CD8-positive, alpha-beta memory T cell (primary cell): ENCODE data around the gene HMCN1. TPM values are rescaled to one million over a fixed set of nuclear protein-coding genes. Genes with fewer than 3 reads are reported as not detected.

ENCODE experiments used
- CTCF ChIA-PET: fragments of 350-600 bp; sonication (Branson Sonifier 250); formaldehyde crosslinking; loops from one replicate; lab custom pipeline; 2021; ENCODE audit warnings: antibody characterized with exemption; lab: Charles Lee
- POLR2A ChIA-PET: fragments of 350-600 bp; sonication (Branson Sonifier 250); formaldehyde crosslinking; loops from one replicate; lab custom pipeline; 2021; ENCODE audit warnings: antibody characterized with exemption; lab: Charles Lee
- DNase-seq, 5 donors: peaks; one replicate each; pipeline versions ENCODE4 v3.0.0 to v3.0.0-alpha.2; 2020 to 2022; ENCODE audit warnings: mixed read lengths in 1 of 5
- H3K27ac ChIP-seq: one replicate; pipeline ENCODE4 v1.7.0; 2013; ENCODE audit warnings: low read depth, mild to moderate bottlenecking, low read length, moderate library complexity
- H3K27me3 ChIP-seq: 2 replicates; pipeline ENCODE4 v1.7.0; 2013; ENCODE audit warnings: low read length, mild to moderate bottlenecking; ENCODE audit not compliant: insufficient read depth, poor library complexity, severe bottlenecking
- H3K36me3 ChIP-seq: 2 replicates; pipeline ENCODE4 v1.7.0; 2013; ENCODE audit warnings: mild to moderate bottlenecking, low read length, moderate library complexity; ENCODE audit not compliant: insufficient read depth
- H3K4me1 ChIP-seq: 2 replicates; pipeline ENCODE4 v1.7.0; 2013; ENCODE audit warnings: mild to moderate bottlenecking, low read length, moderate library complexity; ENCODE audit not compliant: insufficient read depth
- H3K4me3 ChIP-seq: 2 replicates; pipeline ENCODE4 v1.7.0; 2013; ENCODE audit warnings: mild to moderate bottlenecking, low read length
- H3K9me3 ChIP-seq: 2 replicates; pipeline ENCODE4 v1.7.0; 2013; ENCODE audit warnings: mild to moderate bottlenecking, low read length
- H3K27ac Mint-ChIP-seq, 8 donors: one replicate each; pipeline ENCODE4 v1.8.0; 2020 to 2021; ENCODE audit warnings: mixed read lengths in 8 of 8, mild to moderate bottlenecking in 6 of 8, inconsistent platforms in 3 of 8, moderate library complexity in 3 of 8
- H3K27me3 Mint-ChIP-seq, 2 donors: one replicate each; pipeline ENCODE4 v1.8.0; 2020 to 2021; ENCODE audit warnings: mixed read lengths in 2 of 2, mild to moderate bottlenecking in 1 of 2, moderate library complexity in 1 of 2
- H3K36me3 Mint-ChIP-seq, 3 donors: one replicate each; pipeline ENCODE4 v1.8.0; 2020 to 2021; ENCODE audit warnings: mixed read lengths in 3 of 3, inconsistent platforms in 1 of 3, mild to moderate bottlenecking in 1 of 3
- H3K4me1 Mint-ChIP-seq, 3 donors: one replicate each; pipeline ENCODE4 v1.8.0; 2020 to 2021; ENCODE audit warnings: mixed read lengths in 3 of 3, inconsistent platforms in 1 of 3, mild to moderate bottlenecking in 1 of 3
- H3K4me3 Mint-ChIP-seq, 7 donors: one replicate each; pipeline ENCODE4 v1.8.0; 2020 to 2021; ENCODE audit warnings: mixed read lengths in 7 of 7, mild to moderate bottlenecking in 6 of 7, moderate library complexity in 4 of 7, inconsistent platforms in 2 of 7
- H3K9me3 Mint-ChIP-seq, 5 donors: one replicate each; pipeline ENCODE4 v1.8.0; 2020 to 2022; ENCODE audit warnings: mixed read lengths in 5 of 5, mild to moderate bottlenecking in 3 of 5, moderate library complexity in 2 of 5, inconsistent platforms in 1 of 5
- polyA plus RNA-seq: library from polyadenylated mRNA; unstranded; fragments of 300-500 nt; fragmentation: Illumina TruSeq; gene quantifications from one replicate; pipeline ENCODE4 v1.2.3, GENCODE V29; 2021
- total RNA-seq, 2 experiments: library from RNA; stranded (reverse); gene quantifications; one replicate each; pipeline ENCODE4 v1.2.3, GENCODE V29; 2021

The HMCN1 gene
- total and polyA plus RNA-seq, 3 experiments from 2014 or later: 0.02 to 0.04 TPM; not detected in 1

- Mint-ChIP-seq H3K36me3 (no peaks in the 10 kb centered on the region), H3K4me3 (no peak overlapping the region), H3K9me3 (no peaks in the 10 kb centered on the region), H3K4me1 (no peaks in the 10 kb centered on the region), H3K27ac (no peak overlapping the region), H3K27me3 (no peaks in the 10 kb centered on the region)
- Histone ChIP-seq H3K9me3 (no peaks in the 10 kb centered on the region), H3K4me1 (no peaks in the 10 kb centered on the region), H3K27ac (no peak overlapping the region), H3K27me3 (no peaks in the 10 kb centered on the region), H3K4me3 (no peak overlapping the region), H3K36me3 (no peaks in the 10 kb centered on the region)
- POLR2A ChIA-PET: no interaction called here
- CTCF ChIA-PET: no interaction called here
- DNase-seq: no peak
These were observed 275.0 kb downstream of the HMCN1 start for GRCh38 chr1:186009039-186009737.

GRCh38 chr1:186014370-186015037, 280.3 kb downstream of the HMCN1 start:
- Mint-ChIP-seq H3K27ac (no peak overlapping the region), H3K27me3 (no peaks in the 10 kb centered on the region), H3K9me3 (no peaks in the 10 kb centered on the region), H3K4me3 (no peak overlapping the region), H3K36me3 (no peaks in the 10 kb centered on the region), H3K4me1 (no peaks in the 10 kb centered on the region)
- Histone ChIP-seq H3K4me3 (no peak overlapping the region), H3K27ac (no peak overlapping the region), H3K36me3 (no peaks in the 10 kb centered on the region), H3K27me3 (no peaks in the 10 kb centered on the region), H3K9me3 (no peaks in the 10 kb centered on the region), H3K4me1 (no peaks in the 10 kb centered on the region)
- ChIA-PET CTCF (no interaction called here), POLR2A (no interaction called here)
- DNase-seq: no peak

GRCh38 chr1:186016856-186017255, 282.7 kb downstream of the HMCN1 start:
- POLR2A ChIA-PET: no interaction called here
- no peak overlapping the region for H3K27ac ChIP-seq
- CTCF ChIA-PET: no interaction called here

GRCh38 chr1:186022184-186022583, 288.0 kb downstream of the HMCN1 start:
- no peaks in the 10 kb centered on the region for H3K36me3 ChIP-seq
- H3K27ac ChIP-seq: no peak overlapping the region
- H3K9me3 Mint-ChIP-seq: no peaks in the 10 kb centered on the region
- H3K27me3 ChIP-seq: no peaks in the 10 kb centered on the region
- H3K4me3 ChIP-seq: no peak overlapping the region
- ChIA-PET POLR2A (no interaction called here), CTCF (no interaction called here)
- H3K36me3 Mint-ChIP-seq: no peaks in the 10 kb centered on the region
- H3K9me3 ChIP-seq: no peaks in the 10 kb centered on the region
- H3K4me3 Mint-ChIP-seq: no peak overlapping the region
- H3K4me1 Mint-ChIP-seq: no peaks in the 10 kb centered on the region
- H3K27me3 Mint-ChIP-seq: no peaks in the 10 kb centered on the region
- DNase-seq: no peak
- H3K27ac Mint-ChIP-seq: no peak overlapping the region
- no peaks in the 10 kb centered on the region for H3K4me1 ChIP-seq

More at GRCh38 chr1:186016856-186017255, 282.7 kb downstream of the HMCN1 start:
- H3K36me3 Mint-ChIP-seq: no peaks in the 10 kb centered on the region
- H3K4me1 Mint-ChIP-seq: no peaks in the 10 kb centered on the region
- no peaks in the 10 kb centered on the region for H3K27me3 Mint-ChIP-seq
- no peaks in the 10 kb centered on the region for H3K36me3 ChIP-seq
- DNase-seq: no peak
- H3K27ac Mint-ChIP-seq: no peak overlapping the region
- H3K9me3 Mint-ChIP-seq: no peaks in the 10 kb centered on the region
- H3K9me3 ChIP-seq: no peaks in the 10 kb centered on the region
- H3K27me3 ChIP-seq: no peaks in the 10 kb centered on the region
- H3K4me3 ChIP-seq: no peak overlapping the region
- H3K4me3 Mint-ChIP-seq: no peak overlapping the region
- no peaks in the 10 kb centered on the region for H3K4me1 ChIP-seq

- Mint-ChIP-seq H3K4me1 (no peaks in the 10 kb centered on the region), H3K27me3 (no peaks in the 10 kb centered on the region), H3K4me3 (no peak overlapping the region), H3K27ac (no peak overlapping the region), H3K36me3 (no peaks in the 10 kb centered on the region), H3K9me3 (peaks cover 0 to 22% (median 2%) of the 10 kb centered on the region in 5 donors)
- Histone ChIP-seq H3K27ac (no peak overlapping the region), H3K4me3 (no peak overlapping the region), H3K27me3 (no peaks in the 10 kb centered on the region), H3K36me3 (no peaks in the 10 kb centered on the region), H3K4me1 (no peaks in the 10 kb centered on the region), H3K9me3 (no peaks in the 10 kb centered on the region)
- ChIA-PET POLR2A (no interaction called here), CTCF (no interaction called here)
- DNase-seq: no peak
These were observed 292.8 kb downstream of the HMCN1 start for GRCh38 chr1:186026946-186027345.

- peaks cover 0 to 23% (median 2%) of the 10 kb centered on the region in 5 donors for H3K9me3 Mint-ChIP-seq
- Histone ChIP-seq H3K9me3 (no peaks in the 10 kb centered on the region), H3K4me1 (no peaks in the 10 kb centered on the region), H3K27me3 (no peaks in the 10 kb centered on the region), H3K4me3 (no peak overlapping the region), H3K36me3 (no peaks in the 10 kb centered on the region), H3K27ac (no peak overlapping the region)
- no peak for DNase-seq
- no peak overlapping the region for H3K4me3 Mint-ChIP-seq
- ChIA-PET POLR2A (no interaction called here), CTCF (no interaction called here)
- no peak overlapping the region for H3K27ac Mint-ChIP-seq
- H3K4me1 Mint-ChIP-seq: no peaks in the 10 kb centered on the region
- H3K36me3 Mint-ChIP-seq: no peaks in the 10 kb centered on the region
- H3K27me3 Mint-ChIP-seq: no peaks in the 10 kb centered on the region
These were observed 293.4 kb downstream of the HMCN1 start for GRCh38 chr1:186027621-186028020.

- Mint-ChIP-seq H3K4me1 (no peaks in the 10 kb centered on the region), H3K27ac (no peak overlapping the region), H3K9me3 (peaks cover 0 to 23% (median 4%) of the 10 kb centered on the region in 5 donors), H3K4me3 (no peak overlapping the region), H3K27me3 (no peaks in the 10 kb centered on the region), H3K36me3 (no peaks in the 10 kb centered on the region)
- H3K4me3 ChIP-seq: no peak overlapping the region
- H3K9me3 ChIP-seq: no peaks in the 10 kb centered on the region
- no peak overlapping the region for H3K27ac ChIP-seq
- DNase-seq: no peak
- ChIA-PET POLR2A (no interaction called here), CTCF (no interaction called here)
- H3K4me1 ChIP-seq: no peaks in the 10 kb centered on the region
- no peaks in the 10 kb centered on the region for H3K36me3 ChIP-seq
- no peaks in the 10 kb centered on the region for H3K27me3 ChIP-seq
These were observed 296.3 kb downstream of the HMCN1 start for GRCh38 chr1:186030453-186030852.

GRCh38 chr1:186033847-186034271, 299.7 kb downstream of the HMCN1 start:
- no peaks in the 10 kb centered on the region for H3K4me1 Mint-ChIP-seq
- no peak overlapping the region for H3K27ac Mint-ChIP-seq
- POLR2A ChIA-PET: no interaction called here
- H3K27me3 Mint-ChIP-seq: peaks cover 0 to 1% of the 10 kb centered on the region in 2 donors
- H3K27me3 ChIP-seq: no peaks in the 10 kb centered on the region
- DNase-seq: no peak
- CTCF ChIA-PET: no interaction called here
- H3K4me3 ChIP-seq: no peak overlapping the region
- H3K36me3 Mint-ChIP-seq: no peaks in the 10 kb centered on the region
- H3K4me3 Mint-ChIP-seq: no peak overlapping the region
- no peaks in the 10 kb centered on the region for H3K9me3 ChIP-seq
- H3K4me1 ChIP-seq: no peaks in the 10 kb centered on the region
- no peaks in the 10 kb centered on the region for H3K36me3 ChIP-seq
- H3K9me3 Mint-ChIP-seq: peaks cover 2 to 31% (median 5%) of the 10 kb centered on the region in 5 donors
- H3K27ac ChIP-seq: no peak overlapping the region
